Glutamatergic neuron (in vitro differentiated cells): ENCODE results near the gene HECTD4. TPM values are rescaled to one million over a fixed set of nuclear protein-coding genes. Genes with fewer than 3 reads are reported as not detected.

ENCODE experiments used
- DNase-seq: peaks from one replicate; pipeline ENCODE4 v3.0.0; 2022
- H3K27ac Mint-ChIP-seq: one replicate; pipeline ENCODE4 v1.8.0; 2020; ENCODE audit warnings: mild to moderate bottlenecking, mixed read lengths, inconsistent platforms; ENCODE audit not compliant: unreplicated experiment
- H3K27me3 Mint-ChIP-seq: one replicate; pipeline ENCODE4 v1.8.0; 2020; ENCODE audit warnings: mild to moderate bottlenecking, moderate library complexity, mixed read lengths, inconsistent platforms; ENCODE audit not compliant: unreplicated experiment
- H3K36me3 Mint-ChIP-seq: one replicate; pipeline ENCODE4 v1.8.0; 2020; ENCODE audit warnings: mild to moderate bottlenecking, mixed read lengths, inconsistent platforms; ENCODE audit not compliant: unreplicated experiment
- H3K4me1 Mint-ChIP-seq: one replicate; pipeline ENCODE4 v1.8.0; 2020; ENCODE audit warnings: mild to moderate bottlenecking, low read depth, mixed read lengths, inconsistent platforms; ENCODE audit not compliant: unreplicated experiment
- H3K4me3 Mint-ChIP-seq: one replicate; pipeline ENCODE4 v1.8.0; 2020; ENCODE audit warnings: mild to moderate bottlenecking, mixed read lengths, inconsistent platforms; ENCODE audit not compliant: unreplicated experiment
- H3K9me3 Mint-ChIP-seq: one replicate; pipeline ENCODE4 v1.8.0; 2020; ENCODE audit warnings: mild to moderate bottlenecking, moderate library complexity, mixed read lengths, inconsistent platforms; ENCODE audit not compliant: unreplicated experiment
- total RNA-seq: library from RNA; stranded (reverse); fragmentation: NEBNext Ultra II Directional; extraction: Animal tissue kit (Norgen Biotek cat#: 25700); gene quantifications from one replicate; pipeline ENCODE4 v1.2.1, GENCODE V29; 2021; ENCODE audit not compliant: unreplicated experiment
- TF ChIP-seq, protein P1 (sequence below): fragments of 200-600 bp; sonication (generic); IDR thresholded peaks from one replicate; pipeline ENCODE4 v1.5.0; 2021; ENCODE audit not compliant: partially characterized antibody, unreplicated experiment

The HECTD4 gene
- total RNA-seq, 1 donor from 2014 or later, result 261 TPM

DNA sequence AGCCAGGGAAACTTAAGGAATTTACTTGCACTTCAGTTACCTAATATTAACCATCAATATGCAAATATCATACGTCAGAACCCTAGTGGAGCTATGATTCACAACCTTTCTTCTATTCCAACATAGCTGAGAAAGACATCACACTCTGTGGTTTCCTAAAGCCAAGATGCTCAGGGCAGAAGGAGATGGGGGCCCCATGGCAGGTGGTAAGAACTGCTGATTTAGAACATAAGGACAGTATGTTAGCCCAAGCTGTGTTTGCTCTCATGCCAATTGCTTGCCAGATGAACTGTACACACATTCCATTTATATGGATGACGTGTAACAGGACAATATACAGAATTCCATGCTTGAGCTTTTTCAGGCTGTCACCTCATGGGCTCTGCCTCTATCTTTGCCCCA lies 34.6 kb downstream of the HECTD4 start:
- TF ChIP-seq, protein P1, sequence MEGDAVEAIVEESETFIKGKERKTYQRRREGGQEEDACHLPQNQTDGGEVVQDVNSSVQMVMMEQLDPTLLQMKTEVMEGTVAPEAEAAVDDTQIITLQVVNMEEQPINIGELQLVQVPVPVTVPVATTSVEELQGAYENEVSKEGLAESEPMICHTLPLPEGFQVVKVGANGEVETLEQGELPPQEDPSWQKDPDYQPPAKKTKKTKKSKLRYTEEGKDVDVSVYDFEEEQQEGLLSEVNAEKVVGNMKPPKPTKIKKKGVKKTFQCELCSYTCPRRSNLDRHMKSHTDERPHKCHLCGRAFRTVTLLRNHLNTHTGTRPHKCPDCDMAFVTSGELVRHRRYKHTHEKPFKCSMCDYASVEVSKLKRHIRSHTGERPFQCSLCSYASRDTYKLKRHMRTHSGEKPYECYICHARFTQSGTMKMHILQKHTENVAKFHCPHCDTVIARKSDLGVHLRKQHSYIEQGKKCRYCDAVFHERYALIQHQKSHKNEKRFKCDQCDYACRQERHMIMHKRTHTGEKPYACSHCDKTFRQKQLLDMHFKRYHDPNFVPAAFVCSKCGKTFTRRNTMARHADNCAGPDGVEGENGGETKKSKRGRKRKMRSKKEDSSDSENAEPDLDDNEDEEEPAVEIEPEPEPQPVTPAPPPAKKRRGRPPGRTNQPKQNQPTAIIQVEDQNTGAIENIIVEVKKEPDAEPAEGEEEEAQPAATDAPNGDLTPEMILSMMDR, result no peak
- Mint-ChIP-seq H3K27me3 (no peaks in the 10 kb centered on the region), H3K4me1 (peaks cover 30% of the 10 kb centered on the region), H3K27ac (peak overlapping the region; percentile 62), H3K4me3 (peak overlapping the region; percentile 37), H3K36me3 (no peaks in the 10 kb centered on the region), H3K9me3 (peaks cover 5% of the 10 kb centered on the region)
- no peak for DNase-seq

DNA sequence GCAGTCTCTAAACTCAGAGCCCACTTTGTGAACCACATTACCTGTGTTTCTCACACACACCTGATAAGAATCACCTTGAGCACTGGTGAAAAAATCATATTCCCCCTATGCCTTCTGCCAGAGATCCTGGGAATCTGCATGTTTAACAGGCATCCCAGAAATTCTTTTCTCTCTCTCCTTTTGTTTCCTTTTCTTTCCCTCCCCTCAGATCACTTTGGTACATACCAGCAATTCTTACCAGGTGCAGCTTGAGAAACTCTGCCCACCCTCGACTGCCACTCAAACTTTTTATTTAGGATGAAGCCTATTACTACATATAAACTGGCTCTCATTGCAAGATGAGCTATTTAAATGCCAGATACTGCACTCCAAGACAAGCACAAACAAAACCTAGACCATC lies 36.0 kb downstream of the HECTD4 start:
- peaks cover 3% of the 10 kb centered on the region for H3K27me3 Mint-ChIP-seq
- peaks cover 5% of the 10 kb centered on the region for H3K9me3 Mint-ChIP-seq
- no peak overlapping the region for H3K27ac Mint-ChIP-seq
- no peak for DNase-seq
- no peaks in the 10 kb centered on the region for H3K36me3 Mint-ChIP-seq
- H3K4me3 Mint-ChIP-seq, result no peak overlapping the region
- TF ChIP-seq, protein P1, result no peak
- H3K4me1 Mint-ChIP-seq, result peaks cover 34% of the 10 kb centered on the region

DNA sequence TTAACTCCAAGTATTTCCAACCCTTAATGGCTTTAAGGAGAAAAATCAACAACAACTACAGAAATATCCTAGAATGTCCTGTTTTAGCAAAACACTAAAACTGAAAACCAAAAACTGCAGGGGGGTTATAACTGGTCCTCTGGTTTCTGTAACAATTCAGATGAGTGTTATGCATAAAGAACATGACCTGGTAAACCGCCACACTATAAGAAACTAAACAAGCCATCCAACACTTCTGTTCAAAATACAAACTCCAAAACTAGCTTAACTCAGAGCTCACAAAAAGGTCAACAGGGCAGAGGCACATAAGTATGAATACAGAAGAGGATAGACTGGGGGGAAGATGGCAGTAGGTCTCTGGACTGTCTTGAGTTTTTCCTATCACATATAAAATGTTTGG lies 38.0 kb downstream of the HECTD4 start:
- Mint-ChIP-seq H3K27me3 (peaks cover 3% of the 10 kb centered on the region), H3K27ac (no peak overlapping the region), H3K4me3 (no peak overlapping the region), H3K9me3 (peaks cover 2% of the 10 kb centered on the region), H3K4me1 (peaks cover 32% of the 10 kb centered on the region), H3K36me3 (no peaks in the 10 kb centered on the region)
- TF ChIP-seq, protein P1, result no peak
- DNase-seq, result no peak

DNA sequence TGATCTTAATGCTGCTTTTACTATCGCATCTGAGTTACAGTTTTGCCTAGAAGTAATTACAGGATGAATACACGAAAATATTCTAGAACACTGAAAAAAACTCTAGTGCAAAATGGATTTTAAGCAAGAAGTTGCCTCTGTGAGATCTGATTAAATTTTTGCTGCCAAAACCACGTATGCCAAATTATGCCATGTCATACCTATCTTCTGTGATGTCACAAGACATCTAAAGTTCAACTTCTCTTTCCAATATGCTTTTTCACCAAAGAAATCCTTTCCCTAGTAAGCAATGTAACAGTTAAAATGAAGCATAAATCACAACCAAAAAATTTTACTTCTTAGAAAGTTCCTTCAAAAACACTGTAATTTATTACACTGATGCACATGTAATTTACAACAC lies 39.6 kb downstream of the HECTD4 start:
- Mint-ChIP-seq H3K4me3 (no peak overlapping the region), H3K27ac (no peak overlapping the region), H3K9me3 (peaks cover 2% of the 10 kb centered on the region), H3K36me3 (no peaks in the 10 kb centered on the region), H3K4me1 (peaks cover 28% of the 10 kb centered on the region), H3K27me3 (peaks cover 4% of the 10 kb centered on the region)
- no peak for DNase-seq
- TF ChIP-seq, protein P1, result no peak

DNA sequence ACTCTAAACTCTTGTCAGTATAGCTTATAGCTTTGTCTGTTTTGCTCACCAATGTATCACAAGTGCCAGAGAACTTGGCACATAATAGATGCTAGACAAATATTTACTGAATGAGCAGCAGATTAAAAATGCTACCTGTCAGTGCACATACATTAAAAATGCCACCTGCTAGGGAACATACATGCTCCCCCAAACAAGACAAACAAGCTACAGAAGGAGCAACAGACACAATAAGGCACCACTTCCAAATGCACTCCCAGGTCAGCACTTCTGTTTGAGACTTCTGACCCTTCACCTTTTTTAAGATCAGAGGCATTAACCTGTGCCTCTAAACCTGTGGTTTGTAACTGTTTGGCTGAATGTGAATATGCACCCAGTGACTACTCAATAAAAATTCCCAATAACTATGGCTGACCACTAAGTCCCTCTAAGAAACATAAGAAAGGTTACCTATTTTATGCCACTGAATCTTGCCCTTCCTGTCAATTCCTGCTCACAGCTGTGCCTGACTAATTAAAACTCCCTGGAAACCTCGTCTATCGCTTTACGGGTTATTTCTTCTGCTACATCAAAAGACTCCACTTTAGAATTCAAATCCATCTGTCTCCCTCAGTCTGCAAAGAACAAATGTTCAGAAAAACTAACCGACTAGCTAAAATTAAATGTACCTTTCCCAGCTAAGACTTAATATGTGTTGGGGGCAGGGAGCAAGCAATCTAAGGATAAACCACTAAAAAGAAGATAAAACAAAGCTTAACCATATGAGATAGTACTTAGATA lies 41.0 kb downstream of the HECTD4 start:
- TF ChIP-seq, protein P1, result no peak
- H3K9me3 Mint-ChIP-seq, result peaks cover 2% of the 10 kb centered on the region
- H3K4me1 Mint-ChIP-seq, result peaks cover 25% of the 10 kb centered on the region

More for the DNA sequence above, 41.0 kb downstream of the HECTD4 start:
- H3K36me3 Mint-ChIP-seq, result no peaks in the 10 kb centered on the region
- peak overlapping the region; percentile 90 for H3K27ac Mint-ChIP-seq
- DNase-seq, result no peak
- H3K4me3 Mint-ChIP-seq, result peak overlapping the region; percentile 69
- H3K27me3 Mint-ChIP-seq, result peaks cover 4% of the 10 kb centered on the region
